ENCODE measurements around the gene CD200R1. TPM values are rescaled to one million over a fixed set of nuclear protein-coding genes. Genes with fewer than 3 reads are reported as not detected.

Gene CD200R1
- total RNA-seq, 1 donor: under 0.01 TPM

DNA sequence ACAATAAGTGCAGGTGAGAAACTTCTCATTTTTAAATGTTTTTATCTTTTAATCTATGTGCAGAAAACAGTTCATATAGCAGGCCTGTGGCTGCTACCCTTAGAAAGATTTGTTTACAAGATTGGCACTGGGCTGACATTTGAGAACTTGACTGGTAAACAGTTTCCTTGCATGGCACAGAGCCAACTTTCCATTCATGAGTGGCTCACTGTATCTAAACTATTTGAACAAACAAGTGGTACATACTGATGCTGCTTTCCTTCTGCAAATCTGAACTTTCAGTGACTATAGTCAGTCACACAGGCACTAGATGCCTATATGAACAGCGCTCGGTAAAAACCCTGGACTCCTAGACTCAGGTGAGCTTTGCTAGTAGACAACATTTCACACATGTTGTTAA lies 9.6 kb upstream of the CD200R1 start:
- no peak for DNase-seq (ENCODE audit: insufficient read length, low spot score, missing footprints)
- Histone ChIP-seq H3K79me2 (ENCODE audit: insufficient read depth, low read length) (no peaks in the 10 kb centered on the region), H3K4me2 (ENCODE audit: insufficient read depth, low read length) (no peak overlapping the region), H2AFZ (ENCODE audit: low read length) (no peak overlapping the region), H4K20me1 (ENCODE audit: insufficient read depth, low read length) (no peaks in the 10 kb centered on the region), H3K27me3 (ENCODE audit: insufficient read depth, low read length) (peaks cover 5% of the 10 kb centered on the region), H3K4me3 (ENCODE audit: insufficient read depth, low read length) (no peak overlapping the region), H3K27ac (ENCODE audit: low read depth, low read length) (no peak overlapping the region), H3K9me3 (ENCODE audit: low read depth, low read length) (no peaks in the 10 kb centered on the region), H3K36me3 (ENCODE audit: insufficient read depth, low read length) (no peaks in the 10 kb centered on the region), H3K4me1 (ENCODE audit: insufficient read depth, low read length) (no peaks in the 10 kb centered on the region)
- TF ChIP-seq, protein P1, sequence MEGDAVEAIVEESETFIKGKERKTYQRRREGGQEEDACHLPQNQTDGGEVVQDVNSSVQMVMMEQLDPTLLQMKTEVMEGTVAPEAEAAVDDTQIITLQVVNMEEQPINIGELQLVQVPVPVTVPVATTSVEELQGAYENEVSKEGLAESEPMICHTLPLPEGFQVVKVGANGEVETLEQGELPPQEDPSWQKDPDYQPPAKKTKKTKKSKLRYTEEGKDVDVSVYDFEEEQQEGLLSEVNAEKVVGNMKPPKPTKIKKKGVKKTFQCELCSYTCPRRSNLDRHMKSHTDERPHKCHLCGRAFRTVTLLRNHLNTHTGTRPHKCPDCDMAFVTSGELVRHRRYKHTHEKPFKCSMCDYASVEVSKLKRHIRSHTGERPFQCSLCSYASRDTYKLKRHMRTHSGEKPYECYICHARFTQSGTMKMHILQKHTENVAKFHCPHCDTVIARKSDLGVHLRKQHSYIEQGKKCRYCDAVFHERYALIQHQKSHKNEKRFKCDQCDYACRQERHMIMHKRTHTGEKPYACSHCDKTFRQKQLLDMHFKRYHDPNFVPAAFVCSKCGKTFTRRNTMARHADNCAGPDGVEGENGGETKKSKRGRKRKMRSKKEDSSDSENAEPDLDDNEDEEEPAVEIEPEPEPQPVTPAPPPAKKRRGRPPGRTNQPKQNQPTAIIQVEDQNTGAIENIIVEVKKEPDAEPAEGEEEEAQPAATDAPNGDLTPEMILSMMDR (IDR thresholded peaks at IDR 0.05; ENCODE audit: extremely low read depth, low read depth, low read length): no peak

DNA sequence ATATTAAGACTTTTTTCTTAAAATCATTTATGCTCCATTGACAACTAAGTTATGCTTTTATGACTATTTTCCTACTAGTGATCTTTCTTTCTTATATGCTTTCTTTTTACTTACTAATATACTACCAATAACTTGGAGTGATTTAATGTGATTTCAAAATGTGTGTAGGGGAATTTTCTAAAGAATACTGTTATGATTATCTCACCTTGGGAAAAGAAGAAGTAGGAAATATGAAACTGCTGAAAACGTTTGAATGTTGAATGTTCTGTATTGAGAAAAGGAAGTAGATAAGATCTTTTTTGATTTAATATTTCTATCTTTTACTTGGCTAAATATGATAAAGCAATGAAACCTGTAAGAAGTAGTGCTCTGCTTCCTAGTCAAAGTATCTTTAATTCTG lies 7.8 kb upstream of the CD200R1 start:
- DNase-seq (ENCODE audit: insufficient read length, low spot score, missing footprints): no peak
- Histone ChIP-seq H3K4me1 (ENCODE audit: insufficient read depth, low read length) (no peaks in the 10 kb centered on the region), H3K79me2 (ENCODE audit: insufficient read depth, low read length) (no peaks in the 10 kb centered on the region), H3K4me3 (ENCODE audit: insufficient read depth, low read length) (no peak overlapping the region), H2AFZ (ENCODE audit: low read length) (no peak overlapping the region), H3K36me3 (ENCODE audit: insufficient read depth, low read length) (no peaks in the 10 kb centered on the region), H3K9me3 (ENCODE audit: low read depth, low read length) (no peaks in the 10 kb centered on the region), H4K20me1 (ENCODE audit: insufficient read depth, low read length) (no peaks in the 10 kb centered on the region), H3K4me2 (ENCODE audit: insufficient read depth, low read length) (no peak overlapping the region), H3K27ac (ENCODE audit: low read depth, low read length) (no peak overlapping the region), H3K27me3 (ENCODE audit: insufficient read depth, low read length) (peaks cover 4% of the 10 kb centered on the region)
- TF ChIP-seq, protein P1 (IDR thresholded peaks at IDR 0.05; ENCODE audit: extremely low read depth, low read depth, low read length): no peak

DNA sequence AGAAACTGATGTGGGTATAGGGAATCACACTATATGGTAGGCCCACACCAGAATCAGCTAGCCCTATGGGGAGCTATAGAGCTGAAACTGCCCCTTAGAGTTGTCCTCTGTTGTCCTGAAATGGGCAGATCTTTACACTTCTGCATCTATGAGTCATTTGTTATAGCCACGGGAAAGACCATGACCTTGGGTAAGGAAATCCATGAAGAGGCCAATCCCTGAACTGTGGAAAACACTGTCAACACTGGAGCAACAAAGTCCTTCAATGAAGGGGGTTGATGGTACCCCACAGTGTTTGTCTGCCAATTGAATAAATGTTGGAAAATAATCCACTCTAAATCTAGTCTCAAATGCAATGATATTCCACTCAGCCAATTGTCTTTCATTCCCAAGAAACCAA lies 5.2 kb upstream of the CD200R1 start:
- DNase-seq (ENCODE audit: insufficient read length, low spot score, missing footprints): no peak
- H2AFZ ChIP-seq (ENCODE audit: low read length): no peak overlapping the region
- no peaks in the 10 kb centered on the region for H3K27me3 ChIP-seq (ENCODE audit: insufficient read depth, low read length)
- H3K27ac ChIP-seq (ENCODE audit: low read depth, low read length): no peak overlapping the region
- H3K4me1 ChIP-seq (ENCODE audit: insufficient read depth, low read length): no peaks in the 10 kb centered on the region
- H3K9me3 ChIP-seq (ENCODE audit: low read depth, low read length): no peaks in the 10 kb centered on the region
- H3K4me3 ChIP-seq (ENCODE audit: insufficient read depth, low read length): no peak overlapping the region
- H3K79me2 ChIP-seq (ENCODE audit: insufficient read depth, low read length): no peaks in the 10 kb centered on the region
- no peak overlapping the region for H3K4me2 ChIP-seq (ENCODE audit: insufficient read depth, low read length)
- H4K20me1 ChIP-seq (ENCODE audit: insufficient read depth, low read length): no peaks in the 10 kb centered on the region
- TF ChIP-seq, protein P1 (IDR thresholded peaks at IDR 0.05; ENCODE audit: extremely low read depth, low read depth, low read length): no peak
- no peaks in the 10 kb centered on the region for H3K36me3 ChIP-seq (ENCODE audit: insufficient read depth, low read length)

DNA sequence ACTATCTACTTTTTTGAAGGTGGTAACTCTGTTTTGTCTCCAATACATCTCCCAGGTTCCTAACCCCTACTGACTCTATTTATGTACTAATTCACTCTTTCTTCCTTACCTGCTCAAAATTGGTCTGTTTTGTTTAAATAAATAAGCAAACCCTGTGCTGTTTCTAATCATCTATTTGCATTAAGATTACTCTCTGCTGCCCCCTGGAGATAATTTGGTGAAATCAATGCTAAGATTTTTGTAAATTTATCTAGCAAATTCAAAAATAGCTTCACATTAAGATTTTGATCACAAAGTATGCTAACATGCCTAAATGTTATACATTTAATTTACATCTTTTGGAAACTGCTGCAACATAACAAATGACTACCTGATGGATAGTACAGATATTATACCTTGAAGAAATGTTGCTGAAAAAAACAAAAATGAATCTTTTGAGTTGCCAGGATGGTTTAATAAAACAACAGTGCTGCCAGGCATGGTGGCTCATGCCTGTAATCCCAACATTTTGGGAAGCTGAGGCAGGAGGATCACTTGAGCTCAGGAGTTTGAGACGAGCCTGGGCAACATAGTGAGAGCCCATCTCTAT lies 4.4 kb upstream of the CD200R1 start:
- TF ChIP-seq, protein P1 (IDR thresholded peaks at IDR 0.05; ENCODE audit: extremely low read depth, low read depth, low read length): peak; percentile 67
- no peak overlapping the region for H3K27ac ChIP-seq (ENCODE audit: low read depth, low read length)

More for the DNA sequence above, 4.4 kb upstream of the CD200R1 start:
- DNase-seq (ENCODE audit: insufficient read length, low spot score, missing footprints): peak; percentile 25
- Histone ChIP-seq H3K4me3 (ENCODE audit: insufficient read depth, low read length) (no peak overlapping the region), H3K4me1 (ENCODE audit: insufficient read depth, low read length) (no peaks in the 10 kb centered on the region), H3K79me2 (ENCODE audit: insufficient read depth, low read length) (no peaks in the 10 kb centered on the region), H3K36me3 (ENCODE audit: insufficient read depth, low read length) (no peaks in the 10 kb centered on the region), H3K4me2 (ENCODE audit: insufficient read depth, low read length) (no peak overlapping the region), H4K20me1 (ENCODE audit: insufficient read depth, low read length) (no peaks in the 10 kb centered on the region), H2AFZ (ENCODE audit: low read length) (no peak overlapping the region), H3K27me3 (ENCODE audit: insufficient read depth, low read length) (no peaks in the 10 kb centered on the region), H3K9me3 (ENCODE audit: low read depth, low read length) (no peaks in the 10 kb centered on the region)

All from osteoblast (primary cell).